ENCODE data around the gene SKIC8.

DNA sequence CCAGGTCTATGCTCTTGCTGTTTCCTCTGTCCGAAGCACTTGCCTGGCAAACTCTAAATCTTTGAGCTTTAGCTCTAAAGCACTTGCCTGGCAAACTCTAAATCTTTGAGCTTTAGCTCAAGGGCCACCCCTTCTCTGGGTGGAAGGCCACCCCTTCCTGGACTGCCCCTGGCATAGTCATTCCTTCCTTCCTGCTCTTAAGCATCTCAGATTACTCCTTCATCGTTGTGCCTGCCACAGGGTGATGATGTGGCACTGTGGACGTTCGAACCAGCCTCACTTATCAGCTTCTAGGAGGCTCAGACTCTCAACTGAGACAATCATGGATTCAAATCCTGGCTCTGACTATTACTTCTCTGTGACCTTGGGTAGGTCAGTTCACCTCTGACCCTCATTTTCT is 30.2 kb upstream of the SKIC8 start:
- no peak for TF ChIP-seq LRRFIP1 (CRISPR knock-in tag; conservative IDR thresholded peaks at IDR 0.05)
- TF ChIP-seq RAD21 (CRISPR knock-in tag; IDR thresholded peaks at IDR 0.05), result no peak
- TF ChIP-seq TBL1XR1 (IDR thresholded peaks at IDR 0.05; ENCODE audit: borderline replicate concordance, low read length, partially characterized antibody), result no peak
- TF ChIP-seq USF2 (IDR thresholded peaks at IDR 0.05; ENCODE audit: low read depth, low read length), result no peak
- TF ChIP-seq USF2 (CRISPR knock-in tag; IDR thresholded peaks at IDR 0.05; ENCODE audit: borderline replicate concordance), result no peak
- TF ChIP-seq ZNF768 (CRISPR knock-in tag; IDR thresholded peaks at IDR 0.05), result no peak
- no peak for TF ChIP-seq POLR2AphosphoS5 (IDR thresholded peaks at IDR 0.05; ENCODE audit: low read depth, low read length)
- no peak for TF ChIP-seq BATF2 (CRISPR knock-in tag; IDR thresholded peaks at IDR 0.05)
